ENCODE data around the gene KCNT2.

- TF ChIP-seq, protein P1, sequence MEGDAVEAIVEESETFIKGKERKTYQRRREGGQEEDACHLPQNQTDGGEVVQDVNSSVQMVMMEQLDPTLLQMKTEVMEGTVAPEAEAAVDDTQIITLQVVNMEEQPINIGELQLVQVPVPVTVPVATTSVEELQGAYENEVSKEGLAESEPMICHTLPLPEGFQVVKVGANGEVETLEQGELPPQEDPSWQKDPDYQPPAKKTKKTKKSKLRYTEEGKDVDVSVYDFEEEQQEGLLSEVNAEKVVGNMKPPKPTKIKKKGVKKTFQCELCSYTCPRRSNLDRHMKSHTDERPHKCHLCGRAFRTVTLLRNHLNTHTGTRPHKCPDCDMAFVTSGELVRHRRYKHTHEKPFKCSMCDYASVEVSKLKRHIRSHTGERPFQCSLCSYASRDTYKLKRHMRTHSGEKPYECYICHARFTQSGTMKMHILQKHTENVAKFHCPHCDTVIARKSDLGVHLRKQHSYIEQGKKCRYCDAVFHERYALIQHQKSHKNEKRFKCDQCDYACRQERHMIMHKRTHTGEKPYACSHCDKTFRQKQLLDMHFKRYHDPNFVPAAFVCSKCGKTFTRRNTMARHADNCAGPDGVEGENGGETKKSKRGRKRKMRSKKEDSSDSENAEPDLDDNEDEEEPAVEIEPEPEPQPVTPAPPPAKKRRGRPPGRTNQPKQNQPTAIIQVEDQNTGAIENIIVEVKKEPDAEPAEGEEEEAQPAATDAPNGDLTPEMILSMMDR (IDR thresholded peaks at IDR 0.05 in 4 of 5, conservative IDR thresholded peaks at IDR 0.05 in 1 of 5): no peak
- TF ChIP-seq POLR2A (IDR thresholded peaks at IDR 0.05): no peak
These were observed 234.4 kb downstream of the KCNT2 start for GRCh38 chr1:196373798-196374197.

Measured in gastrocnemius medialis (tissue), 4 donors.